ENCODE measurements around the gene KCNH3.

The KCNH3 gene

GRCh38 chr12:49543914-49544815 is 5.3 kb downstream of the KCNH3 start:
- no peak overlapping the region for H3K4me3 ChIP-seq (replicated peaks; ENCODE audit: low read depth, low read length)
- DNase-seq (ENCODE audit: extremely low read depth, low read depth): no peak
- TF ChIP-seq CTCF (IDR thresholded peaks at IDR 0.05; ENCODE audit: low read depth, low read length, missing control alignments): no peak

GRCh38 chr12:49545815-49546214 is 7.0 kb downstream of the KCNH3 start:
- no peak for TF ChIP-seq CTCF (IDR thresholded peaks at IDR 0.05; ENCODE audit: low read depth, low read length, missing control alignments)
- no peak for DNase-seq (ENCODE audit: extremely low read depth, low read depth)
- no peak overlapping the region for H3K4me3 ChIP-seq (replicated peaks; ENCODE audit: low read depth, low read length)

GRCh38 chr12:49546481-49546880 is 7.7 kb downstream of the KCNH3 start:
- TF ChIP-seq CTCF (IDR thresholded peaks at IDR 0.05; ENCODE audit: low read depth, low read length, missing control alignments): no peak

GRCh38 chr12:49547090-49547690 is 8.4 kb downstream of the KCNH3 start:
- no peak for DNase-seq (ENCODE audit: extremely low read depth, low read depth)
- no peak for TF ChIP-seq CTCF (IDR thresholded peaks at IDR 0.05; ENCODE audit: low read depth, low read length, missing control alignments)
- no peak overlapping the region for H3K4me3 ChIP-seq (replicated peaks; ENCODE audit: low read depth, low read length)

More at GRCh38 chr12:49546481-49546880, 7.7 kb downstream of the KCNH3 start:
- H3K4me3 ChIP-seq (replicated peaks; ENCODE audit: low read depth, low read length): no peak overlapping the region
- no peak for DNase-seq (ENCODE audit: extremely low read depth, low read depth)

GRCh38 chr12:49548481-49548821 is 9.6 kb downstream of the KCNH3 start:
- H3K4me3 ChIP-seq (replicated peaks; ENCODE audit: low read depth, low read length): no peak overlapping the region; the same call in 1 of the 2 replicates
- TF ChIP-seq CTCF (IDR thresholded peaks at IDR 0.05; ENCODE audit: low read depth, low read length, missing control alignments): no peak
- DNase-seq (ENCODE audit: extremely low read depth, low read depth): no peak

GRCh38 chr12:49548822-49549648 is 10.2 kb downstream of the KCNH3 start:
- TF ChIP-seq CTCF (IDR thresholded peaks at IDR 0.05; ENCODE audit: low read depth, low read length, missing control alignments): peak; percentile 42
- H3K4me3 ChIP-seq (replicated peaks; ENCODE audit: low read depth, low read length): peak overlapping the region; percentile 19
- no peak for DNase-seq (ENCODE audit: extremely low read depth, low read depth)

Measured in HFF-Myc (cell line).